ENCODE data around the gene OCA2. TPM values are rescaled to one million over a fixed set of nuclear protein-coding genes. Genes with fewer than 3 reads are reported as not detected.
"Not testable (repeated sequence)": the region's sequence is repeated elsewhere in the genome, so short reads cannot be mapped to it uniquely, and the experiment has no call there.

The OCA2 gene
- total RNA-seq (2014; rRNA removed; shearing (Covaris generic); ENCODE audit: low replicate concordance) = not detected in 2 replicates

DNA sequence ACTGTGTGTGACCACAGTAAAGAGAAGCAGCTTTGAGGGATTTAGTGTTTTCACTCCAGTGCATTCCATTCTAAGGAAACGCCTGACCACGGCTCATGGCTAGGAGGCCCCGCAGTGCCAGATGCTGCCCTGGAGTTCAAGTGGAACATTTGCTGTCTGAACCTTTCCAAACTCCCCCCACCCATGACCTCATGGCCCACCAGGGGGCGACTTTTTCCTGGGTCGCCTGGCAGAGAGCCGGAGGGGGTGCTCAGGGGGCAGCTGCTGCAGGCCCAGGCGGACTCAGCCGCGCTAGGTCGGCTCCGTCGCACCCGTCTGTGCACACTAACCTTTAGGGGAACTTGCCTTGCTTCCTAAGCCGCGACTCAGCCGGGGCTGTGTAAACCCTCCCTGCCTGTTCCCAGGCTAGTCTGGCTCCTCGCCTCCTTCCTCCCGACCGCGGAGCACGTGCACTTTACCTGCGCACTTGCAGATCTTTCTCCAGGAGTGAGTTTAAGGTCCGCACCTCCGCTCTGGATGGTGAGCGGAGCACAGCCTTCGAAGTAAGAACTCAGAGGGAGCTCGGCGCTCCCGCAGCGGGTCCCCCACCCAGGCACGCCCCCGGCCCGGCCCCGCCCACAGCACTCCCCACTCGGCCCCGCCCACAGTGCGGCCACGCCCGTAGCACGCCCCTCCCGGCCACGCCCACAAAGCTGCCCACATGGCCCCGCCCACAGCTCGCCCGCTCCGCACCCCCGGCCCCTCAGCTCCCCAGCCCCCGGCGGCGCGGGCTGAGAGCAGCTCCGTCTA lies at the start of gene OCA2:
OCA2 (minus strand) TSS at position 550 of the 789 bp plus-strand sequence. CDS start 17,441 bp downstream, outside the sequence.
- 0 out of 2 replicates have a peak within 1 kb of the TSS, but pooled peaks have one; percentile 11 for H3K4me3 ChIP-seq
- H3K27me3 ChIP-seq = peaks cover 4% of the 10 kb centered on the region; the same call in 1 of the 2 replicates
- peak; percentile 39 for DNase-seq
- no peaks in the 10 kb centered on the region for H3K9me3 ChIP-seq
- H3K36me3 ChIP-seq = no peaks in the 10 kb centered on the region

DNA sequence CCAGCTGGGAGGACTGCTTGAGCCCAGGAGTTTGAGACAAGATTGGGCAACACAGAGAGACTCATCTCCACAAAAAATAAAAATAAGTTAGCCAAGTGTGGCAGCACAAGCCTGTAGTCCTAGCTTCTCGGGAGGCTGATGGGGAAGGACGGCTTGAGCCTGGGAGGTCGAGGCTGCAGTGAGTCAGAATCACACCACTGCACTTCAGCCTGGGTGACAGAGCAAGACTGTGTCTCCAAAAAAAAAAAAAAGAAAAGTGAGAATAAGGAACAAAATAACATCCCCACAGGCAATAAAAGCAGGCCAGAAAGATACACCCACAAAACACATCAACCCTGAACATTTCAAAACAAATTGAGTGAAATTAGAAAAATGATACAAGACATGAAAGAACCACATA lies 48.7 kb upstream of the OCA2 start:
- Histone ChIP-seq H3K9me3 (no peaks in the 10 kb centered on the region), H3K27me3 (no peaks in the 10 kb centered on the region), H3K4me3 (no peak overlapping the region), H3K36me3 (peaks cover 3% of the 10 kb centered on the region; the same call in 1 of the 2 replicates)
- no peak for DNase-seq

- H3K36me3 ChIP-seq, H3K27me3 ChIP-seq, H3K9me3 ChIP-seq, DNase-seq, H3K4me3 ChIP-seq: not testable (repeated sequence)
Observed at GRCh38 chr15:28145419-28145818, 46.3 kb upstream of the OCA2 start.

DNA sequence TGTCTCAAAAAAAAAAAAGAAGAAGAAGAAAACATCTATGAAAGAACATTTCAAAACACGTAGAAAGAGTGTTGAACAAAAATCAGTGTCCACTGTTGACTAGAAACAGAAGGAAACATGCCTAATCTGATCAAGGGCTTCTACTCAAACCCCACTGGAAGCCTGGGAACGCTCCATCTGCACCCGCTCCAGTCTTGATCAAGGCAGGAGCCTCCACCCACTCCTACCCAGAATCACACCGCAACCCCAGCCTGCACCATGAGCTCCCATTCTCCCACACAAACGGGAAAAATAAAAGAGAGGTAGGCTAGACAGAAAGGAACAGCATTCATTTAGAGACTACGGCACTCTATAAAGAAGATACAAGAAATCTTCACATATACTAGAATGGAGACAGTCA lies 40.9 kb upstream of the OCA2 start:
- Histone ChIP-seq H3K9me3 (no peaks in the 10 kb centered on the region), H3K36me3 (peaks cover 12% of the 10 kb centered on the region; the same call in 1 of the 2 replicates), H3K27me3 (no peaks in the 10 kb centered on the region), H3K4me3 (no peak overlapping the region)
- DNase-seq = no peak

DNA sequence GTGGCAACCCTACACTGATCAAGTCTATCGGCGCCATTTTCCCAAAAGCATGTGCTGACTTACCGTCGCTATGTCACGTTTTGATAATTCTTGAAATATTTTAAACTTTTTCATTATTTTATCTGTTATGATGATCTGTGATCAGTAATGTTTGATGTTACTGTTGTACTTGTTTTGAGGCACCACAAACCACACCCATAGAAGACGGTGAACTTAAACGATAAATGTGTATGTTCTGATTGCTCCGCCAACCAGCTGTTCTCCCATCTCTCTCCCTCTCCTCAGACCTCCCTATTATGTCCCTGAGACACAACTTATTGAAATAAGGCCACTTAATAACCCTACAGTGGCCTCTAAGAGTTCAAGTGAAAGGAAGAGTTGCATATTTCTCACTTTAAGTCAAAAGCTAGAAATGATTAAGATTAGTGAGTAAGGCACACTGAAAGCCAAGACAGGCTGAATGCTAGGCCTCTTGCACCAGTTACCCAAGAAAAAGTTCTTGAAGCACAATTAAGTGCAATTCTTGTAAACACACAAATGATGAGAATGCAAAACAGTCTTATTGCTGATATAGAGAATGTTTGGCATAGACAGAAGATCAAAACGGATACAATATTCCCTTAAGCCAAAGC lies 38.4 kb upstream of the OCA2 start:
- H3K4me3 ChIP-seq, DNase-seq, H3K27me3 ChIP-seq, H3K9me3 ChIP-seq: not testable (repeated sequence)
- H3K36me3 ChIP-seq = peaks cover 18% of the 10 kb centered on the region

- not testable (repeated sequence) for H3K9me3 ChIP-seq, H3K4me3 ChIP-seq, DNase-seq, H3K27me3 ChIP-seq
- H3K36me3 ChIP-seq = peaks cover 18% of the 10 kb centered on the region
Observed at GRCh38 chr15:28136236-28136904, 37.3 kb upstream of the OCA2 start.

DNA sequence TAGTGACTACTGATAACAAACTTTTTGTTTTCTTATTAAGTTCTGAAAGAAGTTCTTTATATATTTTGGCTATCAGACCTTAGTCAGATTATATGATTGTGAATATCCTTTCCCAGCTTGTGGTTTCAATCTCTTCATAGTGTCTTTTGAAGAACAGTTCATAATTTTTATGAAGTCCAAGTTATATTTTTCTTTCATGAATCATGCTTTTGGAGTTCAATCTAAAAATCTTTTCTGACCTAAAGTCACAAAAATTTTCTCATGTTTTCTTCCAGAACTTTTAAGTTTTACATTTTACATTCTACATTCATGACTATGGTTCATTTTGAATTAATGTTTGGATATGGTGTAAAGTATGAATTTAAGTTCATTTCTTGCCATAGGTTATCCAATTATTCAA lies 34.2 kb upstream of the OCA2 start:
- no peaks in the 10 kb centered on the region for H3K9me3 ChIP-seq
- no peak for DNase-seq
- no peaks in the 10 kb centered on the region for H3K27me3 ChIP-seq
- H3K36me3 ChIP-seq = peaks cover 21% of the 10 kb centered on the region
- no peak overlapping the region for H3K4me3 ChIP-seq

DNA sequence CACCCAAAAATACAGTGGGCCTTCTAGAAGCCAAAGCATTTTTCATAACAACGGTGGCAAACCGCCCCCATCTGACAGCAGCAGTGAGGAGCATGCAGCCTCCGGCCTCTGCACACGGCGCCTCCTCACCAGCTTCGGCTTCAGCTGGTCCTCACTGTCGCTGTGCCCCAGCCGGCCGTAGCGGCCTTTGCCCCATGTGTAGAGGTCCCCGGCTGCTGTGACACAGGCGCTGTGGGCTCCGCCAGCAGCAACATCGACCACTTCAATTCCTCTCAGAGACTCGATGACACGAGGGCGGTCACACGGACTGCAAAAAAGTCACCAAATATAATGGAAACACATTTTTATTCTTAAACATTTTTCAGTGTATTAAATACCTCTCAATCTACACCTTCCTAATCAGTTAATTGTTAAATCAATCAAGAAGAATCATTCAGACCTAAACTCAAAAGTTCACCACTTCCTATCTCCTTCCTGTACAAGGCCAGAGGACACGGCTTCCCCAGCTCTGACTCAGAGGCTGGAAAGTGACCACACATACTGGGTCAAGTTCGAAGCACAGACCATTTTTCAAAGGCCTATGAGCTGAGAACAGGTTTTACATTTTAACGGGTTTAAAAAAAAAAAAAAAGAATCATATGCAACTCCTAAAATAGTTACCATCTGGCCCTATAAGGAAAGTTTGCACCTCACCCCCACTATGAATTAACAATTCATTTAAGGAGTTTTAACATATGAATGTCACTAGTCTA lies 33.6 kb upstream of the OCA2 start:
- Histone ChIP-seq H3K9me3 (no peaks in the 10 kb centered on the region), H3K27me3 (no peaks in the 10 kb centered on the region), H3K36me3 (peaks cover 18% of the 10 kb centered on the region), H3K4me3 (no peak overlapping the region)
- peak; percentile 24 for DNase-seq

DNA sequence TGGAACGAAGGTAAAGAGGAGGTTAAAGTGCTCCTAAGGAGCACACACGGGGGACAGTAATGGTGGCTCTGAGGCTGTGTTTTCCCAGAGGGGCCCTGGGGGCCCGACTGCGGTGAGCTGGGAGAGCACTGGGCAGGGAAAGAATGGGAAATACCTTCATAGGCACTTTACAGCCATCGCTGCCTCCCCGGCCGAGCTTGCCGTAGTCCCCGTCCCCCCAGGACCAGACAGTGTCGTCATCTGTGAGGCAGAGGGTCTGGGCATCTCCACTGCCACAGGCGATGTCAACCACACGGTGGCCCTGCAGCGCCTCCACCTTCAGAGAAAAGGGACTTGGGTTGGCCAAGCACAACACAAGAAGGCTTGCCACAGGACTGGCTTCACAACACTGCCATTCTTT lies 32.8 kb upstream of the OCA2 start:
- Histone ChIP-seq H3K9me3 (no peaks in the 10 kb centered on the region), H3K36me3 (peaks cover 17% of the 10 kb centered on the region)
- no peak for DNase-seq

GRCh38 chr15:28131400-28131799 lies 32.3 kb upstream of the OCA2 start:
- Histone ChIP-seq H3K4me3 (no peak overlapping the region), H3K36me3 (peaks cover 17% of the 10 kb centered on the region), H3K9me3 (no peaks in the 10 kb centered on the region), H3K27me3 (no peaks in the 10 kb centered on the region)
- no peak for DNase-seq

More for the DNA sequence above, 32.8 kb upstream of the OCA2 start:
- H3K4me3 ChIP-seq = no peak overlapping the region
- H3K27me3 ChIP-seq = no peaks in the 10 kb centered on the region

DNA sequence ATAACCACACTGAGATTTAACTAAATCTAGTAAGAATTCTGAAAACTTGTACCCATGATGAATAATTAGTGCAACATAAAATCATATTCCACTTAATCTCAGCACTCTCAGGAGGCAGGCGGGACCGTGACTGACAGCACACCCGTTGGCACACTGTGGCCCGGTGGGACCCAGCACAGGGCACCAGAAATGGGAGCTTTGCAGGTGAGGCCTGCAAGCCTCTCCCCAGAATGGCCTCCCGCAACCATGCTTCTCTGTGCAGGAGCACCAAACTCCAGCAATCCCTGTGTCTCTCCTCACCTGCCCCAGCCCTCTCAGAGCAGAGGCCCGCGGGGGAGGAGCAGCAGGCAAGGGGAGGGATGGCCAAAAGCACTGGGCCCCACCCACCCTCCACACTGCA lies 31.5 kb upstream of the OCA2 start:
- Histone ChIP-seq H3K4me3 (no peak overlapping the region), H3K27me3 (no peaks in the 10 kb centered on the region), H3K36me3 (peaks cover 17% of the 10 kb centered on the region), H3K9me3 (no peaks in the 10 kb centered on the region)
- DNase-seq = no peak

GRCh38 chr15:28129231-28129848 lies 30.2 kb upstream of the OCA2 start:
- Histone ChIP-seq H3K4me3 (no peak overlapping the region), H3K9me3 (no peaks in the 10 kb centered on the region), H3K36me3 (peaks cover 17% of the 10 kb centered on the region), H3K27me3 (no peaks in the 10 kb centered on the region)
- DNase-seq = no peak

- Histone ChIP-seq H3K9me3 (no peaks in the 10 kb centered on the region), H3K36me3 (peaks cover 20% of the 10 kb centered on the region), H3K27me3 (no peaks in the 10 kb centered on the region), H3K4me3 (no peak overlapping the region)
- no peak for DNase-seq
Observed at GRCh38 chr15:28128031-28128430, 28.9 kb upstream of the OCA2 start.

DNA sequence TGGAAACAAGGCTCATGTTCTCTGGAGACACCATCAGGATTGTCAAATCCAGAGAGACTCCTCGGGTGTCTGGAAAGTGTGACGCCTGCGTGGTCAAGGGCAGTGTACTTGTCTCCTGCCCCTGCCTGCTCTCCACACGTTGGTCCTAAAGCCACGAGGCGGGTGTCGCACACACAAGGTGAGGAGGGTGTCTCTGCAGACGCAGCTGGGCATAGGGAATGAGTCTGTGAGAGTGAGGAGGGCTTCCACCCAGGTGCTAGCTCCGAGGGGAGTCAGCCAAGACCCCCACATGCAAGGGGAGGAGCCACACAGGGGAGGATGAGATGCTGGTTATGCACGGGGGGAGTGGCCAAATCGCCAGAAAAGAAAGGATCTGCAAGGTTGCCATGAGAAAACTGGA lies 27.9 kb upstream of the OCA2 start:
- Histone ChIP-seq H3K4me3 (no peak overlapping the region), H3K9me3 (no peaks in the 10 kb centered on the region), H3K27me3 (no peaks in the 10 kb centered on the region), H3K36me3 (peaks cover 16% of the 10 kb centered on the region)
- DNase-seq = no peak

DNA sequence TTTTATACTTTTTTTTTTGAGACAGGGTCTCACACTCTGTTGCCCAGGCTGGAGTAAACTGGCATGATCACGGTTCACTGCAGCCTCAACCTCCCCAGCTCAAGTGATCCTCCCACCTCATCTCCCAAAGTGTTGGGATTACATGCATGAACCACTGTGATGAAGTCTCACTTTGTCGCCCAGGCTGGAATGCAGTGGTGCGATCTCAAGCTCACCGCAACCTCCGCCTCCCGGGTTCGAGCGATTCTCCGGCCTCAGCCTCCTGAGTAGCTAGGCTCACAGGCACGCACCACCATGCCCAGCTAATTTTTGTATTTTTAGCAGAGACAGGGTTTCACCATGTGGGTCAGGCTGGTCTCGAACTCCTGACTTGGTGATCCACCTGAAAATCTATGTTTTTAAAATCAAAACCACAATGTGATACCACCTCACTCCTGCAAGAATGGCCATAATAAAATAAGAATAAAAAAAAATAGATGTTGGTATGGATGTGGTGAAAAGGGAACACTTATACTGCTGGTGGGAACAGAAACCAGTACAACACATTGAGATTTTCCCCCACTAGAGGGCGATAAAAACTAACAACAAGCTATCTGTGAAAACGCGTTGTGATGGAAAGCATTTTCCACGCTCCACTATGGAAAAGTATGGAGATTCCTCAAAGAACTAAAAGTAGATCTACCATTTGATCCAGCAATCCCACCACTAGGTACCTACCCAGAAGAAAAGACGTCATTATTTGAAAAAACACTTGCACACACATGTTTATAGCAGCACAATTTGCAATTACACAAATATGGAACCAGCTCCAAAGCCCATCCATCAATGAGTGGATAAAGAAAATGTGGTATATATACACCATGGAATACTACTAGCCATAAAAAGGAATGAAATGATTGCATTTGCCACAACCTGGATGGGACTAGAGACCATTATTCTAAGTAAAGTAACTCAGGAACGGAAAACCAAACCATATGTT lies 26.8 kb upstream of the OCA2 start:
- Histone ChIP-seq H3K27me3 (no peaks in the 10 kb centered on the region), H3K4me3 (no peak overlapping the region), H3K36me3 (peaks cover 16% of the 10 kb centered on the region), H3K9me3 (no peaks in the 10 kb centered on the region)
- no peak for DNase-seq
